ENCODE measurements around the gene CIAO3.
"Not testable (repeated sequence)": the region's sequence is repeated elsewhere in the genome, so short reads cannot be mapped to it uniquely, and the experiment has no call there.

The CIAO3 gene

GRCh38 chr16:740764-741505 lies at the start of gene CIAO3:
CIAO3 (minus strand) TSS chr16:740997; CDS start chr16:740985, 12 bp downstream.
- peak; percentile 87 for DNase-seq

DNA sequence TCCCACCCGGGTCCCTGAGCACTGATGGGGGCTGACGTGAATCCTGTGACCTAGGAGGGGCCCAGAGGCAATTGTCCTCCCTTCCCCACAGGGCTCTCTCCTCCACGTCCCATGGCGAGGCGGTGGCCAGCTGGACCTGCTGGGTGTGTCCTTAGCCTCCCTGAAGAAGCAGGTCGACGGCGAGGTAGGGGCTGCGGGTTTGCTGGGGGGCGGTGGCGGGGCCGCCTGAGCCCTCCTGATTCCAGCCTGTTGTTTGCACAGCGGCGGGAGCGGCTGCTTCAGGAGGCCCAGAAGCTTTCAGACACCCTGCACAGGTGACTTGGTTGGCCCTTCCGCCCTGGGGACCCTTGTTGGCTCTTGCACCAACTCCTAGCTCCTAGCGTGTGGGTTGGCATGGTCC lies 49.3 kb upstream of the CIAO3 start:
- no peak for DNase-seq

DNA sequence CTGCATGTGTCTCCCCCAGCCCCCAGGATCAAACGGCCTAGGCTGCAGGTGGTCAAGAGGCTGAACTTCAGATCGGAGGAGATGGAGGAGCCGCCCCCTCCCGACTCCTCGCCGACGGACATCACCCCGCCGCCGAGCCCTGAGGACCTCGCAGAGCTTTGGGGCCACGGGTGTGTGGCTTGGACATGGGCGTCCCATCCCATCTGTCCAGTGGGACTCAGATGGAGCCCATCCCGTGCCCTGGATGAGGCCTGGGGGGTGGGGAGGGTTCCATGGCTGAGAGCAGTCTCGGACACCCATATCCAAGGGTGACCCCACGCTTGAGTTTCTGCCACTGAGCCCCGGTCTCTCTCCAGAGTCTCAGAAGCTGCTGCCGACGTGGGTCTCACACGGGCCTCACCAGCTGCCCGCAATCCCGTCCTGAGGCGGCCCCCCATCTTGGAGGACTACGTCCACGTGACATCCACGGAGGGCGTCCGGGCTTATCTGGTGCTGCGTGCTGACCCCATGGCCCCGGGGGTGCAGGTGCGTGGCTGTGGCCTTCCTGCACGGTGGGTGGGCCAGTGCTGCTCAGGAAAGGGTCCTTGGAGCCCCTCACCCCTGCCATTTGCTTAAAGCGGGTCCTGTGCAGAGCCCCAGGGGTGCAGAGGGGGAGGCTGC lies 48.5 kb upstream of the CIAO3 start:
- DNase-seq = no peak

- DNase-seq = peak; percentile 91
Observed at GRCh38 chr16:788399-789126, 47.8 kb upstream of the CIAO3 start, which contains the start of gene CHTF18. CHTF18 (plus strand) TSS chr16:788620; CDS start chr16:788685, 65 bp downstream.

GRCh38 chr16:787978-788398 lies 47.2 kb upstream of the CIAO3 start, which contains the start of gene RPUSD1:
RPUSD1 (minus strand) TSS chr16:788381; CDS start chr16:787737, 644 bp downstream.
- DNase-seq = no peak

DNA sequence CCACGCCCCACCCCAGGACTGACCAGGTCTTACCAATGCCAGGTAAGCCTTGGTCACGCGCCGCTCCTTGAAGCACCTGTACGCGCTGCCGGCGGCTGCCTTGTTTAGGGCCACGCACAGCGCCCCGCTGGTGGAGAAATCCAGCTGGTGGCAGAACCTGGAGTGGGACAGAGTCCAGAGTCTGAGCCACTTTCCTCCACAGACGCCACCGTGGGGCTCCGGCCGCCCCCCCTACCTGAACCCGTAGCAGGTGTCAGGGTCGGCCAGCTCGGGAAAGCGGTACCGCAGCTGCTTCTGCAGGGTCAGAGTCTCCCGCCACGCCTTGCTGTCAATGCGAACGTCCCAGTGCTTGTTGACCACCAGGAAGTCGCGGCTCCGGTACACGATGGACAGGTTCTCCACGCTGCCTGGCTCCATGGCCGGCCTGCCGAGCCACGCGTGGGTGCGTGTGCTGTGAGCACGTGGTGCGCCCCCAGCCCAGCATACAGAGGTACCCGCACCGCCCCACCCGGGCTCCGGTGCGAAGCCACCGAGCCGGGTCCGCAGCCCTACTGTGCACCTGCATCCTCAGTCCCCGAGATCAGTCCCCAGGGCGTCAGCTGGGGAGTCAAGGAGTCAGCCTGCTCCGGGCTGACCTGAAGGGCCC lies 46.6 kb upstream of the CIAO3 start:
- no peak for DNase-seq

DNA sequence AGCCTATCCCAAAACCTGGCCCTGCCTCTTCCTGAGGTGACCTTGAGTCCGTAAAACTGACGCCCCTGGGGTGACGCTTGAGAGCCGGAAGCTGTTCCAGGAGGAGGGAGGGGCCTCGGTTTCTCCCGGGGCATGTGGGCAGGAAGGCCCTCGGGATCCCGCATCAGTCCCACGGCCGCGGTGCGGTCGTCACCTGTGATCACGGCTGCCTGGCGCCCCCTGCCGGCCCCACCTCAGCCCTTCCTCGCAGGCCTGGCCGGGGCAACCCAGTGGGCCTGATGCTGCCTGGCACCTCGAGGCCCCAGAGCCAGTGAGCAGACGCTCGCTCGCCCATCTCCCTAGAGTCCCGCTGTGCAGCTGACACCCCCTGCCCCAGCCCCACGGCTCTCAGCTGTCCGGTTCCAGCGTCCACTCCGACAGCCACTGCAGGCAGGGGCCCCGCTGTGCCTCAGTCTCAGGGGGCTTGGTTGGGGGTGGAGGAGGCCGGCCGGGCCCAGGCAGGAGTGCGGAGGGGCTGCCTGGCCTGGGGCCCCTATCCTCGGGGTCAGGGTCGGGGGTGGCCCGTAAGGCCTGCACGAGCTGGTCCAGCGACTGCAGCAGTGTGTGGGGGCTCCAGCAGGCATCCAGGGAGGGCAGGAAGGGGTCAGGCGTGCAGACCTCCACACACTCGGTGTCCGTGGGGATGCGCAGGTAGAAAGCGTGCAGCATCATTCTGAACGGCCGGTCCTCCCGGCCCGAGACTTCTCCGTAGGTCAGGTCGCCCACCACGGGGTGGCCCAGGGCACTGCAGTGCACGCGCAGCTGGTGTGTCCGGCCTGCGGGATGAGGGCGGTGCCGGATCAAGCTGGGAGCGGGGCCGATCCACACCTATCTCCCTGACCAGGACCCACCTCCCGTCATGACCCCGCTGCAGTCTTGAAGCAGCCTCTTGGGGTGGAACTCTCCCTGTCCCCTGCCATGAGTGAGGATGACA lies 45.1 kb upstream of the CIAO3 start:
- DNase-seq = peak; percentile 25

DNA sequence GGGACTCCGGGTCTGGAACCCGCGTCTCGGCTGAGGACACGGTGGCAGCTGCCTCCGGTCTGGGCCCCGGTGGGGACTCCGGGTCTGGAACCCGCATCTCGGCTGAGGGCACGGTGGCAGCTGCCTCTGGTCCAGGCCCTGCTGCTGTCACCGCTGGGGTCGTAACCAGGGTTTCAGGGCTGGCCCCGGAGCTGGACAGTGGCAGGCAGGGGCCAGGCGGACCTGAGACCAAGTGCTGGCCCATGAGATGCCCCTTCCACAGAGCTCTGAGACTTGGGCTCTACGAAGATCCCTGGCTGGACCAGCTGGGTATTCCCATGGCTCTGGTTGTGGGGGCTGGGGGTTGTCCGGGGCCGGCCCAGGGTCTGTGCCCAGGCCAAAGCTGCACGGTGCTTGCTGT lies 43.6 kb upstream of the CIAO3 start:
- no peak for DNase-seq

DNA sequence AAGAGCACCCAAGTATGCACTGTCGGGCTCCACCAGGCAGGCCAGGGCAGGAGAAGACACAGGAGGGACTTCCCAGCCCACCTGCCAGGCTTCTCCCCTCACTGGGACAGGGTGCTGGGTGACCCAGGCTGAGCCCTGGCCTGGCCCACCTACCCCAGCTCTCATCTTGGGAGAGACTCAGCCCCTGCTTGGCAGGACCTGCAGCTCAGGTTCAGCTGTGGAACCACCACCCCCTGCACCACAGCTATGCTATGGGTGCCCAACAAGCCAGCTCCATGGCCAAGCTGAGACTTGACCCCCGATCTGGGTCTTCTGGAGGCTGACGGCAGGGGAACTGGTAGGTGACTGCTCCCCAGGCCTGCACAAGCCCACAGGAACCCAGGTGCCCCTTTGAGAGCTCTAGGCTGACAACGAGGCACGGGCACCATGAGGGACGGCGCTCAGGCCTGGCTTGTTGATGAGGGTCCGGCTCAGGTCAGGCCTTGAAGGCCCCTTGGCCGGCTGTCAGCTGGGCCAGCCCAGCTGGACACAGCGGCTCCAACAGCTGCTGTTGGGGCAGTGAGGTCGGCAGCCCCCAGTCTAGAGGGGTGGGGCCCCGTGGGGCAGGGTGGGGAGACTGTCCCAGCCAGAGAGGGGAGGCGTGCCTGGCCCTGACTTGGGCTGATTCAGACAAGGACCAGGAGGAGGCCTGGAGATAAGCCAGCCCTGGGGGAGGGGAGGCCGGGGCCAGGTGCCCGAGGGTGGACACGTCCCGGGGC lies 42.8 kb upstream of the CIAO3 start:
- no peak for DNase-seq

DNA sequence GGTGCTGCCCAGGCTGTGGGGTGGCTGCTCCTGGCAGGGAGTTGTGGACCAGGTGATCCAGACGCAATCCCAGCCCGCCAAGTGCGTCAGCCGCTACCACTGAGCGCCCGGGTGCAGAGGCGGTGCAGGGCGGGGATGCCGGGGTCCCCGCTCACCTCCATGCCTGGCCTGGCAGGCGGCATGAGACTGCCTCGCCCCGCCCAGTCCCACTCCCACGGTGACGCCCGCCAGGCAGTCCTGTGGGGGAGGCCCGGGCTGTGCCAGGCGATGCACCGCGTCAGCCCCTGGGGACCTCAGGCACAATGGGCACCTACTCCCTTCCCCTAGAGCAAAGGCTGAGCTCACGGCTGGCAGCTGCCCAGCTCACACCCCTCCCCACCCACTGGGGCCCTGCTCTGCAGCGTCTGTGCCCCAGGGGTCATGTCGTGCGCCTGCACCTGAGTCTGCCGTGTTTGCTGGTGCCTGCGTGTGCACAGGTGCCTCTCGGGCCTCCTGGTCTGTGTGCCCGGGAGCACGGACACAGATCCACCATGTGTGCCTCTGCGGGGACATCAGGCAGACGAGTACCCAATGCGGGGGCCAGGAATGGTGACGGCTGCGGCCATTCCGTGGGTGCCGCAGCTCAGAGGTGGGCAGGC lies 42.1 kb upstream of the CIAO3 start:
- DNase-seq = peak; percentile 68

DNA sequence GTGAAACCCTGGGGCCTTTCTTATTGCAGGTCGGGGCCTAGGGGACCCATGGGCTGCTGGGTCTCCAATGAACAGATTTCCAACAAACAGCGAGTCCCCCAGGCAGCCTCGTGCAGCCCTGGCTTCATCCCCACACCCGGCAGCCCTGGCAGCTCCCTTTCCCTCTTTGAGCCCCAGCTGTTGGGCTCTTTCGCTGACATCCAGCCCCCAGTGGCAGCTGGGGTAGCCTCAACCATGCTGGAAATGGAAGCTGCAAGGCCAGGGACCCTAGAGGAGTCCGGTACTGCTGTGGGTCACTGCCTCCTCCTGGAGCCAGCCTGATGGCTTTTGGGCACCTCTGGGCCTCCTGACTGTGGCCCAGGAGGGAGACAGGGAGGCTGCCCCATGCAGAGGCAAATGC lies 41.5 kb upstream of the CIAO3 start:
- DNase-seq = no peak

GRCh38 chr16:781346-782010 lies 40.7 kb upstream of the CIAO3 start:
- DNase-seq = no peak

DNA sequence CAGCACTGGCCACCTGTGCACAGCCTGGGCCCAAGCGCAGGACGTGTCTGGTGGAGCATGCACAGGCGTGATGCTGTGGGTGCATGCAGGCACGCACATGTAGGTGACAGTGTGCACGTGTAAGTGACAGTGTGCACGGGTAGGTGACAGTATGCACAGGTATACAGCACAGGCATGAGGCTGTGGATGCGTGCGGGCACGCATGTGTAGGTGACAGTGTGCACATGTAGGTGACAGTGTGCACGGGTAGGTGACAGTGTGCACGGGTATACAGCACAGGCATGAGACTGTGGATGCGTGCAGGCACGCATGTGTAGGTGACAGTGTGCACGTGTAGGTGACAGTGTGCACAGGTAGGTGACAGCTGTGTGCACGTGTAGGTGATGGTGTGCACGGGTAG lies 39.5 kb upstream of the CIAO3 start:
- DNase-seq = no peak

DNA sequence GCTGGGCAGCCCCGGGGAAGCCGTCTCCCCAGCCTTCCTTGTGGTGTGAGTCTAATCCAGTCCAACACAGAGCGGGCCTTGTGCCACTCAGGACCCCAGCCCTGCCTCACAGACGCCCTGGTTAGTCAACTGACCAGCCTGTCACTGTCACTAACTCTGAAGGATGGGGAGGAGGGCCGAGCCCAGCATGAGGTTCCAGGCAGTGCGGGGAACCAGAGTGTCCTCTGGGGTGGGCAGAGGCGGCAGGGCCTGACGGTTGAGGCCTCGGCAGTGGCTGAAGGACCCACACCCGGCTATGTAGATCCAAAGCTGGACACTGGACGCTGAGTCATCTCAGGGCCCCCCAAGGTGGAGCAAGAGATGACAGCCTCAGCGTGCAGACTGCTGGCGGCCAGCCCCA lies 38.8 kb upstream of the CIAO3 start:
- no peak for DNase-seq

- no peak for DNase-seq
Observed at GRCh38 chr16:778909-779527, 38.2 kb upstream of the CIAO3 start.

- DNase-seq = no peak
Observed at GRCh38 chr16:778447-778846, 37.6 kb upstream of the CIAO3 start.

DNA sequence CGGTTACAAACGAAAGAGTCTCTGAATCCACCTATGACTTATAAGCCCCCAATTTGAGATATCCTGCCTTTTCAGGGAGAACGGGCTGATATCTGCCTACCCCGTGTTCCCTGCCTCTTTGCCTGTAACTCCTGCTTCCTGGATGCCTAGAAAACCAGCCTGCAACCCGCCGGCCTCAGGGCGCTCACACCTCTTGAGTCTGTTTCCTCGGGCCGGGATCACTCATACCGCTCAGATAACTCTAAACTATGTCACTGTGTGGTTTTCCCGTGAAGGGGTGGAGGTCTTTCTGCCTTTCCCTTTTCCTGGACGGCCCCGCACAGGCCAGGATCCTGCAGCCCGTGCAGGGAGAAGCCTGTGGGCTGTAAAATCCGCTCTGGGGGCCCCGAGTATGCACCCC lies 37.0 kb upstream of the CIAO3 start:
- DNase-seq = no peak

- no peak for DNase-seq
Observed at GRCh38 chr16:776824-777223, 36.0 kb upstream of the CIAO3 start.

GRCh38 chr16:776298-776697 lies 35.5 kb upstream of the CIAO3 start:
- not testable (repeated sequence) for DNase-seq

Measured in NCI-H2107 (cell line).